ENCODE data around the gene FEM1B.

The FEM1B gene

DNA sequence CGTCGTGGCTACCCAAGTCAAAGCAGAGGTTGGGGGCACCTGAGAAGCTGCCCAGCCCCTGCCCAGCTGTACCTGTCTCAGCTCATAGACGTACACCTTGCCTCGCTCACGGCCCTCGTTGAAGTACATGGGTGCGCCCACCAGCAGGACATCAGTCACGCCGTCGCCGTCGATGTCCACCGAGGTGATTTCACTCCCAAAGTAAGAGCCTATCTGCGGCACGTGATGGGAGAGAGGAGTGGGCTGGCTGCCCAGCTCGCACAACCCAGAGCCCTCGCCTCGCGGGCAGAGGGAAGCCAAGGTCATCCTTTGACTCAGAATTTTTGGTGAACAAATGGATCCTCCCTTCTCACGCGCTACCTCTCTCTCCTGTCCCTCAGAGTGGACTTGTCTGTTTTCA is 54.7 kb downstream of the FEM1B start:
- Histone ChIP-seq H3K79me2 (ENCODE audit: insufficient read depth, low read length) (no peaks in the 10 kb centered on the region), H3K9ac (ENCODE audit: low read length) (no peak overlapping the region), H3K4me2 (ENCODE audit: low read length) (no peak overlapping the region), H3K27me3 (ENCODE audit: insufficient read depth, low read length) (peaks cover 4% of the 10 kb centered on the region; the same call in 1 of the 2 replicates), H3K27ac (ENCODE audit: low read depth, low read length, poor library complexity, severe bottlenecking) (no peak overlapping the region), H4K20me1 (ENCODE audit: insufficient read depth, low read length) (no peaks in the 10 kb centered on the region), H3K36me3 (ENCODE audit: insufficient read depth, low read length) (no peaks in the 10 kb centered on the region), H3K4me3 (ENCODE audit: low read depth, low read length, poor library complexity, severe bottlenecking) (no peak overlapping the region), H3K9me2 (ENCODE audit: low read depth, low read length) (no peaks in the 10 kb centered on the region), H2AFZ (ENCODE audit: low read length) (no peak overlapping the region), H3K4me1 (ENCODE audit: insufficient read depth, low read length, severe bottlenecking) (no peaks in the 10 kb centered on the region), H3K9me3 (ENCODE audit: low read length) (no peaks in the 10 kb centered on the region), H3F3A (ENCODE audit: insufficient read depth, low read length) (no peaks in the 10 kb centered on the region)
- no peak for TF ChIP-seq EZH2 (IDR thresholded peaks at IDR 0.05; ENCODE audit: borderline replicate concordance, low read length)
- TF ChIP-seq, protein P1, sequence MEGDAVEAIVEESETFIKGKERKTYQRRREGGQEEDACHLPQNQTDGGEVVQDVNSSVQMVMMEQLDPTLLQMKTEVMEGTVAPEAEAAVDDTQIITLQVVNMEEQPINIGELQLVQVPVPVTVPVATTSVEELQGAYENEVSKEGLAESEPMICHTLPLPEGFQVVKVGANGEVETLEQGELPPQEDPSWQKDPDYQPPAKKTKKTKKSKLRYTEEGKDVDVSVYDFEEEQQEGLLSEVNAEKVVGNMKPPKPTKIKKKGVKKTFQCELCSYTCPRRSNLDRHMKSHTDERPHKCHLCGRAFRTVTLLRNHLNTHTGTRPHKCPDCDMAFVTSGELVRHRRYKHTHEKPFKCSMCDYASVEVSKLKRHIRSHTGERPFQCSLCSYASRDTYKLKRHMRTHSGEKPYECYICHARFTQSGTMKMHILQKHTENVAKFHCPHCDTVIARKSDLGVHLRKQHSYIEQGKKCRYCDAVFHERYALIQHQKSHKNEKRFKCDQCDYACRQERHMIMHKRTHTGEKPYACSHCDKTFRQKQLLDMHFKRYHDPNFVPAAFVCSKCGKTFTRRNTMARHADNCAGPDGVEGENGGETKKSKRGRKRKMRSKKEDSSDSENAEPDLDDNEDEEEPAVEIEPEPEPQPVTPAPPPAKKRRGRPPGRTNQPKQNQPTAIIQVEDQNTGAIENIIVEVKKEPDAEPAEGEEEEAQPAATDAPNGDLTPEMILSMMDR (IDR thresholded peaks at IDR 0.05; ENCODE audit: low read length), result no peak

DNA sequence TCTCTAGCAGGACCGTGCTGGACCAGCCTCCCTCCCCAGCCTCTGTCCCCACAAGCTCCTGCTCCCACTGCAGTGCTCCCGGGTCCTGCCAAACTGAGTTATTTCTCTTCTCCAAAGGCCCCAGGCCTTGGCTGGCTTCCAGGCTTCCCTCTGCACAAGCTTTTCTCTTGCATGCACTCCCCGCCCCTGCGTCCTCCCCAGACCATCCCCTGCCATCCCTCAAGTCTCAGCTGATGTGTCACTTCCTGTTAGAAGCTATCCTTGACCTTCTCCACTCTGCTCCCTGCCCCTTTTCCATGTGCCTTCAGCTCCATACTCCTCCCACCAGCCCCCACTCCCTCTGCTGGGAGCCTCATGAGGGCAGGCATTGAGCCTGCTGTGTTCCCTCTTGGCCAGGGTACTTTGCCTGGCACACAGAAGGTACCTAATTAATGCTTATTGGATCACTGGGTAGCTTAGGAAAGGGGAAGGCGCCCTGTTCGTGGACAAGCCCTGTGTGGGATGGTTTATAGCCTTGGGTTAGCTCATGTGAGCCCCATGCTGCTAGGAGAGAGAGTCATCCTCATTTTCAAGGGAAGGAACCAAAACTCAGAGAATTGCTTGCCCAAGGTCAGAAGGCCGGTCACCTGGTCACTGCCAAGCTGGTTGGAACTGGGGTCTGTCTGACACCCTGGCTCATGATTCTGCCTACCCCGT is 56.4 kb downstream of the FEM1B start:
- no peaks in the 10 kb centered on the region for H3K9me2 ChIP-seq (ENCODE audit: low read depth, low read length)
- no peak overlapping the region for H3K27ac ChIP-seq (ENCODE audit: low read depth, low read length, poor library complexity, severe bottlenecking)
- H3K4me3 ChIP-seq (ENCODE audit: low read depth, low read length, poor library complexity, severe bottlenecking), result no peak overlapping the region
- TF ChIP-seq, protein P1 (IDR thresholded peaks at IDR 0.05; ENCODE audit: low read length), result no peak
- TF ChIP-seq EZH2 (IDR thresholded peaks at IDR 0.05; ENCODE audit: borderline replicate concordance, low read length), result no peak
- no peak overlapping the region for H2AFZ ChIP-seq (ENCODE audit: low read length)
- no peak overlapping the region for H3K4me2 ChIP-seq (ENCODE audit: low read length)
- no peaks in the 10 kb centered on the region for H4K20me1 ChIP-seq (ENCODE audit: insufficient read depth, low read length)
- no peaks in the 10 kb centered on the region for H3K9me3 ChIP-seq (ENCODE audit: low read length)
- no peaks in the 10 kb centered on the region for H3K79me2 ChIP-seq (ENCODE audit: insufficient read depth, low read length)
- H3K9ac ChIP-seq (ENCODE audit: low read length), result no peak overlapping the region
- H3K27me3 ChIP-seq (ENCODE audit: insufficient read depth, low read length), result peaks cover 4% of the 10 kb centered on the region; the same call in 1 of the 2 replicates
- no peaks in the 10 kb centered on the region for H3K4me1 ChIP-seq (ENCODE audit: insufficient read depth, low read length, severe bottlenecking)
- H3F3A ChIP-seq (ENCODE audit: insufficient read depth, low read length), result no peaks in the 10 kb centered on the region
- no peaks in the 10 kb centered on the region for H3K36me3 ChIP-seq (ENCODE audit: insufficient read depth, low read length)

DNA sequence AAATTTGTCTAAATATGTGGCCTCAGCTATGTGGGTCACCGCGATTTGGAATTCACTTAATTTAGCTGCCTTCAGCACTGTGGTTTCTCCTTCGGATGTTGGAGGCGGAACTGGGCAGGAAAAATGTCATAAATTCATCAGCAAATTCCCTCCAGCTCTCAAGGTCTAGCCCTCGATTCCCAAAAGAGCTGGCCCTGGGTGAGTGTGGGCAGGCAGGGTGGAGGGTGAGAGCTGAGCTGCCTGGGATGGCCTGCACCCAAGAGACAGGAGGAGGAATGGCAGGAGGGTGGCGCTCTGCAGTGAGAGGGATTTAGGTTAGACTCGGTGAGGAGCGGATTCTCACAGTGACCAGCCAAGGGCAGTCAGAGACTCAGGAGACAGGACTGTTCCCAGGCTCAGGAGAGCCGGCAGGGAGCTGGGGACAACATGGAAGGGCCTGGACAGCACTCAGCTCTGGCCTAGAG is 57.1 kb downstream of the FEM1B start:
- H3K4me1 ChIP-seq (ENCODE audit: insufficient read depth, low read length, severe bottlenecking), result no peaks in the 10 kb centered on the region
- no peaks in the 10 kb centered on the region for H3K9me3 ChIP-seq (ENCODE audit: low read length)
- no peaks in the 10 kb centered on the region for H3K79me2 ChIP-seq (ENCODE audit: insufficient read depth, low read length)
- H3K9me2 ChIP-seq (ENCODE audit: low read depth, low read length), result no peaks in the 10 kb centered on the region
- H3K27me3 ChIP-seq (ENCODE audit: insufficient read depth, low read length), result peaks cover under 1% of the 10 kb centered on the region; the same call in 1 of the 2 replicates
- no peaks in the 10 kb centered on the region for H3K36me3 ChIP-seq (ENCODE audit: insufficient read depth, low read length)
- no peak overlapping the region for H3K9ac ChIP-seq (ENCODE audit: low read length)
- TF ChIP-seq, protein P1 (IDR thresholded peaks at IDR 0.05; ENCODE audit: low read length), result no peak; the same call in 1 of the 2 replicates
- no peak for TF ChIP-seq EZH2 (IDR thresholded peaks at IDR 0.05; ENCODE audit: borderline replicate concordance, low read length)
- H3K4me2 ChIP-seq (ENCODE audit: low read length), result no peak overlapping the region
- H3K4me3 ChIP-seq (ENCODE audit: low read depth, low read length, poor library complexity, severe bottlenecking), result no peak overlapping the region
- no peaks in the 10 kb centered on the region for H3F3A ChIP-seq (ENCODE audit: insufficient read depth, low read length)
- H4K20me1 ChIP-seq (ENCODE audit: insufficient read depth, low read length), result no peaks in the 10 kb centered on the region
- no peak overlapping the region for H2AFZ ChIP-seq (ENCODE audit: low read length)
- no peak overlapping the region for H3K27ac ChIP-seq (ENCODE audit: low read depth, low read length, poor library complexity, severe bottlenecking)

All from OCI-LY1 (cell line).